SK-N-SH treated with all-trans-retinoic acid at 6 μM for 48 hours (cell line): ENCODE measurements around the gene TLR9.
"Not testable (repeated sequence)": the region's sequence is repeated elsewhere in the genome, so short reads cannot be mapped to it uniquely, and the experiment has no call there.

Experiments
- ATAC-seq: fragments of 200-7000 bp; cut with Tn5 transposase; 3 replicates; pipeline ENCODE4 v1.9.1; 2020; ENCODE audit warnings: mild to moderate bottlenecking, moderate library complexity
- BACH2 ChIP-seq: fragments of 250-450 bp; sonication (Bioruptor Pico); IDR thresholded peaks from 2 replicates; pipeline ENCODE4 v1.9.0; 2021; ENCODE audit warnings: mild to moderate bottlenecking, borderline replicate concordance
- CREB5 ChIP-seq: fragments of 250-450 bp; sonication (Bioruptor Pico); IDR thresholded peaks from 2 replicates; pipeline ENCODE4 v1.5.1; 2020; ENCODE audit warnings: low read depth, mild to moderate bottlenecking, moderate library complexity
- CSDC2 ChIP-seq: fragments of 250-450 bp; sonication (Bioruptor Pico); IDR thresholded peaks from 2 replicates; pipeline ENCODE4 v1.5.0; 2020; ENCODE audit warnings: mild to moderate bottlenecking, moderate library complexity
- CSRNP3 ChIP-seq: fragments of 250-450 bp; sonication (Bioruptor Pico); IDR thresholded peaks from 2 replicates; pipeline ENCODE4 v1.5.1; 2021; ENCODE audit warnings: mild to moderate bottlenecking, moderate library complexity
- ESRRG ChIP-seq: fragments of 250-450 bp; sonication (Bioruptor Pico); IDR thresholded peaks from 2 replicates; pipeline ENCODE4 v1.6.1; 2021; ENCODE audit warnings: mild to moderate bottlenecking
- GLIS3 ChIP-seq: fragments of 250-450 bp; sonication (Bioruptor Pico); IDR thresholded peaks from 2 replicates; pipeline ENCODE4 v1.5.0; 2020; ENCODE audit warnings: mild to moderate bottlenecking, moderate library complexity
- ISL1 ChIP-seq: fragments of 250-450 bp; sonication (Bioruptor Pico); IDR thresholded peaks from 2 replicates; pipeline ENCODE4 v2.1.2; 2022; ENCODE audit warnings: mild to moderate bottlenecking, moderate library complexity
- OSR1 ChIP-seq: fragments of 250-450 bp; sonication (Bioruptor Pico); IDR thresholded peaks from 2 replicates; pipeline ENCODE4 v1.8.0; 2022; ENCODE audit warnings: moderate library complexity, mild to moderate bottlenecking, inconsistent platforms
- PATZ1 ChIP-seq: fragments of 250-450 bp; sonication (Bioruptor Pico); IDR thresholded peaks from 2 replicates; pipeline ENCODE4 v1.8.0; 2020; ENCODE audit warnings: mild to moderate bottlenecking, moderate library complexity, borderline replicate concordance
- PPARA ChIP-seq: fragments of 250-450 bp; sonication (Bioruptor Pico); IDR thresholded peaks from 2 replicates; pipeline ENCODE4 v1.5.0; 2020; ENCODE audit warnings: mild to moderate bottlenecking, borderline replicate concordance
- RARB ChIP-seq: fragments of 250-450 bp; sonication (Bioruptor Pico); IDR thresholded peaks from 2 replicates; pipeline ENCODE4 v1.8.0; 2021; ENCODE audit warnings: mild to moderate bottlenecking, moderate library complexity
- SNAI2 ChIP-seq: fragments of 250-450 bp; sonication (Bioruptor Pico); IDR thresholded peaks from 2 replicates; pipeline ENCODE4 v1.5.0; 2020; ENCODE audit warnings: mild to moderate bottlenecking, moderate library complexity
- TCF4 ChIP-seq: fragments of 250-450 bp; sonication (Bioruptor Pico); IDR thresholded peaks from 2 replicates; pipeline ENCODE4 v1.8.0; 2021; ENCODE audit warnings: mild to moderate bottlenecking, moderate library complexity, borderline replicate concordance
- TOX ChIP-seq: fragments of 250-450 bp; sonication (Bioruptor Pico); IDR thresholded peaks from 2 replicates; pipeline ENCODE4 v1.8.0; 2021; ENCODE audit warnings: mild to moderate bottlenecking, moderate library complexity, borderline replicate concordance
- TSHZ2 ChIP-seq: fragments of 250-450 bp; sonication (Bioruptor Pico); IDR thresholded peaks from 2 replicates; pipeline ENCODE4 v1.5.0; 2020; ENCODE audit warnings: mild to moderate bottlenecking, moderate library complexity
- ZC3H10 ChIP-seq: fragments of 250-450 bp; sonication (Bioruptor Pico); IDR thresholded peaks from 2 replicates; pipeline ENCODE4 v1.5.1; 2021; ENCODE audit warnings: mild to moderate bottlenecking, moderate library complexity
- ZFP3 ChIP-seq: fragments of 250-450 bp; sonication (Bioruptor Pico); IDR thresholded peaks from 2 replicates; pipeline ENCODE4 v1.5.0; 2020; ENCODE audit warnings: mild to moderate bottlenecking, moderate library complexity
- ZFP30 ChIP-seq: fragments of 450-650 bp; formaldehyde crosslinking; IDR thresholded peaks from 2 replicates; pipeline ENCODE4 v1.5.0; 2022; ENCODE audit warnings: mild to moderate bottlenecking, moderate library complexity
- ZNF565 ChIP-seq: fragments of 450-650 bp; formaldehyde crosslinking; conservative IDR thresholded peaks from 2 replicates; pipeline ENCODE4 v1.5.0; 2020; ENCODE audit warnings: low read depth, mild to moderate bottlenecking, moderate library complexity
- ZNF70 ChIP-seq: fragments of 450-650 bp; formaldehyde crosslinking; IDR thresholded peaks from 2 replicates; pipeline ENCODE4 v1.5.0; 2020; ENCODE audit warnings: mild to moderate bottlenecking, moderate library complexity
- ZNF8 ChIP-seq: fragments of 450-650 bp; formaldehyde crosslinking; IDR thresholded peaks from 2 replicates; pipeline ENCODE4 v1.5.0; 2020; ENCODE audit warnings: mild to moderate bottlenecking, moderate library complexity

The TLR9 gene

GRCh38 chr3:52225452-52226228, at the start of gene TLR9:
TLR9 (minus strand) TSS chr3:52225645; CDS start chr3:52225529, 116 bp downstream.
- no peak for ATAC-seq
- TF ChIP-seq ZNF70 (CRISPR knock-in tag) (no peak), TOX (CRISPR knock-in tag) (no peak), CSRNP3 (no peak), ZFP30 (CRISPR knock-in tag) (no peak), ISL1 (no peak), CREB5 (CRISPR knock-in tag) (no peak)
- TF ChIP-seq, all 23 proteins: peak for 0

- ATAC-seq: not testable (repeated sequence)
Measured at GRCh38 chr3:52274781-52275180, 49.3 kb upstream of the TLR9 start.

- ATAC-seq: no peak
Measured at GRCh38 chr3:52272831-52273230, 47.4 kb upstream of the TLR9 start.

GRCh38 chr3:52272172-52272571, 46.7 kb upstream of the TLR9 start:
- not testable (repeated sequence) for ATAC-seq

More at GRCh38 chr3:52272831-52273230, 47.4 kb upstream of the TLR9 start:
- no peak for TF ChIP-seq TCF4 (CRISPR knock-in tag)
- TF ChIP-seq ZNF70 (CRISPR knock-in tag): no peak
- no peak for TF ChIP-seq PATZ1 (CRISPR knock-in tag)
- TF ChIP-seq PPARA (CRISPR knock-in tag): no peak
- no peak for TF ChIP-seq ISL1
- no peak for TF ChIP-seq CREB5 (CRISPR knock-in tag)
- no peak for TF ChIP-seq CSRNP3
- TF ChIP-seq BACH2 (CRISPR knock-in tag): no peak
- no peak for TF ChIP-seq ZFP30 (CRISPR knock-in tag)
- TF ChIP-seq SNAI2 (CRISPR knock-in tag): no peak
- TF ChIP-seq RARB (CRISPR knock-in tag): no peak
- TF ChIP-seq ZC3H10: no peak
- TF ChIP-seq ZFP3 (CRISPR knock-in tag): no peak
- no peak for TF ChIP-seq TOX (CRISPR knock-in tag)
- TF ChIP-seq ZNF8: no peak

GRCh38 chr3:52270252-52270754, 44.9 kb upstream of the TLR9 start:
- no peak for ATAC-seq
- TF ChIP-seq ISL1 (no peak), CSDC2 (CRISPR knock-in tag) (no peak), SNAI2 (CRISPR knock-in tag) (no peak), BACH2 (CRISPR knock-in tag) (no peak), RARB (CRISPR knock-in tag) (no peak), PATZ1 (CRISPR knock-in tag) (no peak), TSHZ2 (CRISPR knock-in tag) (no peak), PPARA (CRISPR knock-in tag) (no peak), OSR1 (CRISPR knock-in tag) (no peak), GLIS3 (no peak), ESRRG (no peak), ZFP3 (CRISPR knock-in tag) (no peak), ZNF70 (CRISPR knock-in tag) (no peak), ZNF565 (CRISPR knock-in tag) (no peak)
